ENCODE measurements around the gene RBM23.

- no peak for TF ChIP-seq EZH2 (IDR thresholded peaks at IDR 0.05; ENCODE audit: low read depth, low read length, severe bottlenecking)
- no peak for TF ChIP-seq KDM1A (IDR thresholded peaks at IDR 0.05; ENCODE audit: borderline replicate concordance, low read length)
- no peak for TF ChIP-seq CEBPB (IDR thresholded peaks at IDR 0.05; ENCODE audit: low read depth, low read length)
- no peak for TF ChIP-seq SIN3A (conservative IDR thresholded peaks at IDR 0.05 in 1 of 2, IDR thresholded peaks at IDR 0.05 in 1 of 2; ENCODE audit: low read depth in 1 of 2, low read length in 2 of 2)
- TF ChIP-seq CHD1 (IDR thresholded peaks at IDR 0.05; ENCODE audit: low read depth, low read length), result no peak
- no peak for TF ChIP-seq CTCF (IDR thresholded peaks at IDR 0.05; ENCODE audit: control extremely low read depth in 1 of 3, insufficient read depth in 1 of 3, low read depth in 1 of 3, low read length in 3 of 3)
- no peak for TF ChIP-seq MAFK (IDR thresholded peaks at IDR 0.05; ENCODE audit: low read depth, low read length)
- TF ChIP-seq TAF1 (IDR thresholded peaks at IDR 0.05; ENCODE audit: low read depth, low read length), result no peak
- TF ChIP-seq RAD21 (IDR thresholded peaks at IDR 0.05 in 1 of 2, conservative IDR thresholded peaks at IDR 0.05 in 1 of 2; ENCODE audit: low read depth in 2 of 2, low read length in 2 of 2), result no peak
- TF ChIP-seq MAX (IDR thresholded peaks at IDR 0.05), result no peak
- TF ChIP-seq YY1 (IDR thresholded peaks at IDR 0.05; ENCODE audit: low read depth, low read length), result no peak
- TF ChIP-seq EP300 (IDR thresholded peaks at IDR 0.05; ENCODE audit: borderline replicate concordance in 1 of 2, low read depth in 2 of 2, low read length in 2 of 2), result no peak
Observed at GRCh38 chr14:22845103-22845394, 73.9 kb downstream of the RBM23 start.
